Progenitor cell of endocrine pancreas (in vitro differentiated cells): ENCODE data around the gene MGAT5. TPM values are rescaled to one million over a fixed set of nuclear protein-coding genes. Genes with fewer than 3 reads are reported as not detected.

Experiments used
- DNase-seq: peaks from one replicate; pipeline ENCODE4 v3.0.0; 2021; ENCODE audit warnings: low spot score; ENCODE audit not compliant: unreplicated experiment
- H3K27ac Mint-ChIP-seq: 2 replicates; pipeline ENCODE4 v1.8.0; 2021; ENCODE audit warnings: mild to moderate bottlenecking, moderate library complexity, mixed read lengths
- H3K27me3 Mint-ChIP-seq: 2 replicates; pipeline ENCODE4 v1.8.0; 2021; ENCODE audit warnings: mixed read lengths
- H3K36me3 Mint-ChIP-seq: 2 replicates; pipeline ENCODE4 v1.8.0; 2022; ENCODE audit warnings: mixed read lengths; ENCODE audit not compliant: insufficient read depth
- H3K4me1 Mint-ChIP-seq: 2 replicates; pipeline ENCODE4 v1.8.0; 2021; ENCODE audit warnings: low read depth, mixed read lengths
- H3K4me3 Mint-ChIP-seq: 2 replicates; pipeline ENCODE4 v1.8.0; 2021; ENCODE audit warnings: low read depth, mild to moderate bottlenecking, moderate library complexity, mixed read lengths
- H3K9me3 Mint-ChIP-seq: 2 replicates; pipeline ENCODE4 v1.8.0; 2021; ENCODE audit warnings: low read depth, mixed read lengths
- long read RNA-seq: library from polyadenylated mRNA; unstranded; transcript quantifications from one replicate; pipeline ENCODE4 v2.0.0, GENCODE V29; 2020
- total RNA-seq: library from RNA; stranded (reverse); gene quantifications from 2 replicates; pipeline ENCODE4 v1.2.1, GENCODE V29; 2021
- TF ChIP-seq, protein P1 (sequence below): fragments of 200-600 bp; sonication (generic); IDR thresholded peaks from one replicate; pipeline ENCODE4 v1.5.0; 2021; ENCODE audit warnings: antibody characterized with exemption, mild to moderate bottlenecking; ENCODE audit not compliant: unreplicated experiment

The MGAT5 gene, protein sequence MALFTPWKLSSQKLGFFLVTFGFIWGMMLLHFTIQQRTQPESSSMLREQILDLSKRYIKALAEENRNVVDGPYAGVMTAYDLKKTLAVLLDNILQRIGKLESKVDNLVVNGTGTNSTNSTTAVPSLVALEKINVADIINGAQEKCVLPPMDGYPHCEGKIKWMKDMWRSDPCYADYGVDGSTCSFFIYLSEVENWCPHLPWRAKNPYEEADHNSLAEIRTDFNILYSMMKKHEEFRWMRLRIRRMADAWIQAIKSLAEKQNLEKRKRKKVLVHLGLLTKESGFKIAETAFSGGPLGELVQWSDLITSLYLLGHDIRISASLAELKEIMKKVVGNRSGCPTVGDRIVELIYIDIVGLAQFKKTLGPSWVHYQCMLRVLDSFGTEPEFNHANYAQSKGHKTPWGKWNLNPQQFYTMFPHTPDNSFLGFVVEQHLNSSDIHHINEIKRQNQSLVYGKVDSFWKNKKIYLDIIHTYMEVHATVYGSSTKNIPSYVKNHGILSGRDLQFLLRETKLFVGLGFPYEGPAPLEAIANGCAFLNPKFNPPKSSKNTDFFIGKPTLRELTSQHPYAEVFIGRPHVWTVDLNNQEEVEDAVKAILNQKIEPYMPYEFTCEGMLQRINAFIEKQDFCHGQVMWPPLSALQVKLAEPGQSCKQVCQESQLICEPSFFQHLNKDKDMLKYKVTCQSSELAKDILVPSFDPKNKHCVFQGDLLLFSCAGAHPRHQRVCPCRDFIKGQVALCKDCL
- total RNA-seq, result 106 and 110 TPM in 2 replicates
- long read RNA-seq, full-length matches to known transcripts, result 1 of 76 reads
- long read RNA-seq, partial matches to known transcripts, result 0 of 76 reads
- long read RNA-seq, other reads (novel, unspliced or antisense), result 75 of 76 reads

DNA sequence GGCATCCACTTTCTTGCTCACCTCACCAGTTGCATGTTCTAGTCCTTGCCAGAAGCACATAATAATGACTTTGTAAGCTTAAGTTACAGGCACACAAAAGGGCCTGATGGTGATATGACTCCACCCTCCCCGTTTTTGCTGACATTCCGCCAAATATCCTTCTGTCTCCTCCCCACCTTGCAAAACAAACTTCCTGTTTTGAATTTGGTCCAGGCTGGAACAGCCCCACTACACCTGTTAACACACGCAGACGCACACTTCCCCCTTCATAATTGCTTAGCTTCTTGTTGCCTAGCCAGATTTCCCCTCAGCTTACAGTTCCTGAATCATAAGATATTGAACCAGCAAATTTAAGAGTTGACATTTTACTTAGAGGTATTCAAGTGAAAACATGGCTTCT, at the start of gene MGAT5:
MGAT5 (plus strand) TSS at position 269 of the 400 bp plus-strand sequence. CDS start 332 bp downstream, outside the sequence.
- Mint-ChIP-seq H3K27ac (peak within 1 kb of the TSS; percentile 30), H3K4me1 (no peaks in the 10 kb centered on the region), H3K27me3 (no peaks in the 10 kb centered on the region), H3K36me3 (peaks cover 7% of the 10 kb centered on the region), H3K4me3 (no peak within 1 kb of the TSS), H3K9me3 (no peaks in the 10 kb centered on the region)
- TF ChIP-seq, protein P1, sequence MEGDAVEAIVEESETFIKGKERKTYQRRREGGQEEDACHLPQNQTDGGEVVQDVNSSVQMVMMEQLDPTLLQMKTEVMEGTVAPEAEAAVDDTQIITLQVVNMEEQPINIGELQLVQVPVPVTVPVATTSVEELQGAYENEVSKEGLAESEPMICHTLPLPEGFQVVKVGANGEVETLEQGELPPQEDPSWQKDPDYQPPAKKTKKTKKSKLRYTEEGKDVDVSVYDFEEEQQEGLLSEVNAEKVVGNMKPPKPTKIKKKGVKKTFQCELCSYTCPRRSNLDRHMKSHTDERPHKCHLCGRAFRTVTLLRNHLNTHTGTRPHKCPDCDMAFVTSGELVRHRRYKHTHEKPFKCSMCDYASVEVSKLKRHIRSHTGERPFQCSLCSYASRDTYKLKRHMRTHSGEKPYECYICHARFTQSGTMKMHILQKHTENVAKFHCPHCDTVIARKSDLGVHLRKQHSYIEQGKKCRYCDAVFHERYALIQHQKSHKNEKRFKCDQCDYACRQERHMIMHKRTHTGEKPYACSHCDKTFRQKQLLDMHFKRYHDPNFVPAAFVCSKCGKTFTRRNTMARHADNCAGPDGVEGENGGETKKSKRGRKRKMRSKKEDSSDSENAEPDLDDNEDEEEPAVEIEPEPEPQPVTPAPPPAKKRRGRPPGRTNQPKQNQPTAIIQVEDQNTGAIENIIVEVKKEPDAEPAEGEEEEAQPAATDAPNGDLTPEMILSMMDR, result no peak
- DNase-seq, result no peak

DNA sequence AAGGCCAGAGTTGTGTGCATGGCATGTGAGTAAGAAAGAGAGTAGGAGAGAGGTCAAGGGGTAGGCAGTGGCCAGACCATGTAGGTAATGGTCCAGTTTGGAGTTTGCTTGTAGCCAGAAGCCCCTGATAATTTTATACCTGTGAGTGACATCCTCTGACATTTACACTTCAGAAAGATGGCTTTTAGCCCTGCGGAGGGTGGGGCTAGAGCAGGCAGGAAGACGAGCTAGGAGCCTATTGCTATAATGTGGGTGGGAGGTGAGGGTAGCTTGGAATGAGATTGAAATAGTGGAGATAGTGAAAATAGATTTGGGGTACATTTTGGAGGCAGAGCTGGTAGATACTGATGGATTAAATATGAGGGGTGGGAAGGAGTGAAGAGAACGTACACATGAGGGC, 48.8 kb upstream of the MGAT5 start:
- Mint-ChIP-seq H3K4me1 (peaks cover 18% of the 10 kb centered on the region), H3K36me3 (no peaks in the 10 kb centered on the region), H3K27me3 (no peaks in the 10 kb centered on the region), H3K9me3 (no peaks in the 10 kb centered on the region), H3K27ac (no peak overlapping the region), H3K4me3 (no peak overlapping the region)
- no peak for DNase-seq
- TF ChIP-seq, protein P1, result no peak

DNA sequence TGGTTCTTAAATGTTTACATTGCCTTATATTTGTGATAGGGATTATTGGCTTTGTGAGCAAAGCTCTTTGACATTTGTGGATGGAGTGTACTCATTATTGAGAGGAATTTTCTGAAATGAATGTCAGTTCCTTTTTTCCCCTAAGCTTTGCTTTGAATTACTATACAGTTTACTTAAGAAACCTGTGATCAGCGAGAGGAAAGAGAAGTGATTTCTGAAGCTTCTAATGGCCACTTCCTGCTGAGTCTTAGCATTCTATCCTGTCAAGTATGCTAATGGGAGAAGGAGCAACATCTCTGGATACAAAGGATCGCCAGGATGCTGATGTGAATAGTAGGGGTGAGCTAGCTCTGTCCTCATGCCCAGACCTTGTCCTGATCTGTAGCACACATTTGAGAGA, 47.8 kb upstream of the MGAT5 start:
- Mint-ChIP-seq H3K27ac (no peak overlapping the region), H3K27me3 (no peaks in the 10 kb centered on the region), H3K9me3 (no peaks in the 10 kb centered on the region), H3K36me3 (no peaks in the 10 kb centered on the region), H3K4me1 (peaks cover 15% of the 10 kb centered on the region), H3K4me3 (no peak overlapping the region)
- TF ChIP-seq, protein P1, result no peak
- DNase-seq, result no peak

DNA sequence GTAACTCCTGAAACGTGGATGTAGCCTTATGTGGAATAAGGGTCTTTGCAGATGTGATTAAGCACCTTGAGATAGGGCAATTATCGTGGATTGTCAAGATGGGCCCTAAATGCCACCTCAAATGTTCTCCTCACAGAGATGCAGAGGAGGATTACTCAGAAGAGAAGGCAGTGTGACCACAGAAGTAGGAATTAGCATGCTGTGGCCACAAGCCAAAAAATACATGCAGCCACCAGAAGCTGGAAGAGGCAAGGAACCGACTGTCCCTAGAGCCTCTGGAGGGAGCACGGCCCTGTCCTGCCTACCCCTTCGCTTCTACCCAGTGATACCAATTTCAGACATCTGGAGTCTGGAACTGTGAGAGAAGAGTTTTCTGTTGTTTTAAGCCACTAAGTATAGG, 47.3 kb upstream of the MGAT5 start:
- Mint-ChIP-seq H3K36me3 (no peaks in the 10 kb centered on the region), H3K4me1 (peaks cover 14% of the 10 kb centered on the region), H3K27ac (no peak overlapping the region), H3K4me3 (no peak overlapping the region), H3K27me3 (no peaks in the 10 kb centered on the region), H3K9me3 (no peaks in the 10 kb centered on the region)
- no peak for DNase-seq
- TF ChIP-seq, protein P1, result no peak

DNA sequence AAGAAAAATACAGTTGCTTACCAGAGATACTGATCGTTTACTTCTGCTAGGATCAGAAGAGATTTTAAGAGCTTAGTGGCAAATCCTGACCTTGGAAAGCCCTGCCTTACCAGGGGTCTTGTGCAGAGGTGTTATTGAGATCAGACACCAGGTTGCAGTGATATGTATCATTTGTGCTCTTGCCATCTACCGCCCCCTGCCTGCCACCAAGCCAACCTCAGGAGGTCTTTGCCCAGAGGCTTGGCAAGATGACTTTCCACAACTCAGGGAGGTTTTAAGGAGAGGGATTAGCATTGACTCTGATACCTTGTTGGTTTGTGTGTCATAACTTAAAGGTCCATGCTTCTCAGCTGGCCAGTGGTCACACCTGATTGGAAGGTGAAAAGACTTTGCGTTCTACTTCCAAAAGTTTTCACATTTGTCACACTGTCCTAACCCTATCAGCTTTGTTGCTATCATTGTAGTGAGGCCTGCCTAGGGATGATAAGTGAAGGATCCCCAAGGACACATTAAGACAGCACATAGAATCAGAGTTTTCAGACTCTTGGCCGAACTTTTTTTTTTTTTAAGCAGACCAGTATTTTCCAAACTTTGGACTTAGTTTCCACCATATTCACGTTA, 46.2 kb upstream of the MGAT5 start:
- Mint-ChIP-seq H3K4me3 (no peak overlapping the region), H3K36me3 (no peaks in the 10 kb centered on the region), H3K4me1 (peaks cover 7% of the 10 kb centered on the region), H3K9me3 (no peaks in the 10 kb centered on the region), H3K27ac (no peak overlapping the region), H3K27me3 (no peaks in the 10 kb centered on the region)
- DNase-seq, result no peak
- TF ChIP-seq, protein P1, result peak; percentile 62
